Measurements from ENCODE around the gene SYDE1.
"Not testable (repeated sequence)": the region's sequence is repeated elsewhere in the genome, so short reads cannot be mapped to it uniquely, and the experiment has no call there.

The SYDE1 gene

GRCh38 chr19:15107061-15108010 is at the start of gene SYDE1:
SYDE1 (plus strand) TSS chr19:15107401; CDS start chr19:15107434, 33 bp downstream.
- DNase-seq: peak; percentile 66

- DNase-seq: no peak
These were observed 45.2 kb upstream of the SYDE1 start for GRCh38 chr19:15062036-15062435.

GRCh38 chr19:15070386-15070785 is 36.8 kb upstream of the SYDE1 start:
- not testable (repeated sequence) for DNase-seq

- no peak for DNase-seq
These were observed 34.1 kb upstream of the SYDE1 start for GRCh38 chr19:15072930-15073647.

GRCh38 chr19:15074371-15074770 is 32.8 kb upstream of the SYDE1 start:
- DNase-seq: no peak

- DNase-seq: no peak
These were observed 31.4 kb upstream of the SYDE1 start for GRCh38 chr19:15075806-15076205.

- not testable (repeated sequence) for DNase-seq
These were observed 27.2 kb upstream of the SYDE1 start for GRCh38 chr19:15080002-15080401.

GRCh38 chr19:15081911-15082310 is 25.3 kb upstream of the SYDE1 start, which contains the start of gene OR1I1:
OR1I1 (plus strand) TSS chr19:15082211; CDS start chr19:15087066, 4,855 bp downstream.
- DNase-seq: no peak

GRCh38 chr19:15087182-15087581 is 20.0 kb upstream of the SYDE1 start:
- DNase-seq: no peak

- DNase-seq: peak; percentile 47
These were observed 15.1 kb upstream of the SYDE1 start for GRCh38 chr19:15091918-15092753.

GRCh38 chr19:15093001-15093400 is 14.2 kb upstream of the SYDE1 start:
- DNase-seq: no peak

GRCh38 chr19:15096223-15096622 is 11.0 kb upstream of the SYDE1 start:
- DNase-seq: no peak

GRCh38 chr19:15097980-15098379 is 9.2 kb upstream of the SYDE1 start:
- DNase-seq: not testable (repeated sequence)

- DNase-seq: no peak
These were observed 8.7 kb upstream of the SYDE1 start for GRCh38 chr19:15098460-15098859.

- no peak for DNase-seq
These were observed 8.1 kb upstream of the SYDE1 start for GRCh38 chr19:15099017-15099582.

GRCh38 chr19:15101479-15102082 is 5.6 kb upstream of the SYDE1 start:
- DNase-seq: peak; percentile 69

- no peak for DNase-seq
These were observed 3.2 kb upstream of the SYDE1 start for GRCh38 chr19:15104003-15104402.

GRCh38 chr19:15104411-15104810 is 2.8 kb upstream of the SYDE1 start:
- no peak for DNase-seq

GRCh38 chr19:15105044-15105443 is 2.2 kb upstream of the SYDE1 start:
- no peak for DNase-seq

GRCh38 chr19:15108145-15108844 is 1.1 kb downstream of the SYDE1 start:
- DNase-seq: no peak

All from stimulated activated CD4-positive, alpha-beta T cell treated with anti-CD3 and anti-CD28 coated beads, Interleukin-15, amount 100 ng/mL, for 24 hours (primary cell).